Subcutaneous abdominal adipose tissue (tissue), 5 donors: ENCODE results near the gene PTBP1.
"Not testable (repeated sequence)": the region's sequence is repeated elsewhere in the genome, so short reads cannot be mapped to it uniquely, and the experiment has no call there.

Source experiments
- H3K27ac ChIP-seq: one replicate; pipeline ENCODE4 v1.7.0; 2013; ENCODE audit warnings: low read depth, mild to moderate bottlenecking, inconsistent platforms, low read length, moderate library complexity
- H3K27me3 ChIP-seq, 5 donors: one replicate each; pipeline ENCODE4 v1.7.0; 2013; ENCODE audit warnings: low read length in 5 of 5, inconsistent platforms in 1 of 5; ENCODE audit not compliant: control insufficient read depth in 5 of 5, insufficient read depth in 4 of 5
- H3K36me3 ChIP-seq, 5 donors: one replicate each; pipeline ENCODE4 v1.7.0; 2013; ENCODE audit warnings: low read length in 5 of 5; ENCODE audit not compliant: control insufficient read depth in 5 of 5, insufficient read depth in 5 of 5
- H3K4me1 ChIP-seq, 5 donors: one replicate each; pipeline ENCODE4 v1.7.0; 2013; ENCODE audit warnings: low read length in 5 of 5, mild to moderate bottlenecking in 3 of 5, moderate library complexity in 1 of 5; ENCODE audit not compliant: control insufficient read depth in 5 of 5, insufficient read depth in 5 of 5
- H3K4me3 ChIP-seq, 5 donors: one replicate each; pipeline ENCODE4 v1.7.0; 2013; ENCODE audit warnings: low read length in 5 of 5, low read depth in 1 of 5
- H3K9ac ChIP-seq, 5 donors: one replicate each; pipeline ENCODE4 v1.7.0; 2013; ENCODE audit warnings: low read length in 5 of 5, mild to moderate bottlenecking in 4 of 5, moderate library complexity in 3 of 5
- H3K9me3 ChIP-seq, 5 donors: one replicate each; pipeline ENCODE4 v1.7.0; 2013; ENCODE audit warnings: low read length in 5 of 5; ENCODE audit not compliant: control insufficient read depth in 5 of 5
- donor health status: healthy.
- donor health status: healthy.
- donor health status: healthy.
- donor health status: healthy.
- donor health status: healthy.

PTBP1 gene

GRCh38 chr19:814152-815078 is 17.2 kb downstream of the PTBP1 start:
- H3K36me3 ChIP-seq = peaks cover 0 to 41% (median 30%) of the 10 kb centered on the region in 5 donors

GRCh38 chr19:815079-815774 is 18.0 kb downstream of the PTBP1 start:
- no peak overlapping the region for H3K27ac ChIP-seq
- no peaks in the 10 kb centered on the region for H3K9me3 ChIP-seq
- no peak overlapping the region for H3K9ac ChIP-seq
- no peaks in the 10 kb centered on the region for H3K4me1 ChIP-seq
- H3K27me3 ChIP-seq = no peaks in the 10 kb centered on the region
- H3K4me3 ChIP-seq = no peak overlapping the region
- peaks cover 0 to 33% (median 22%) of the 10 kb centered on the region in 5 donors for H3K36me3 ChIP-seq

More at GRCh38 chr19:814152-815078, 17.2 kb downstream of the PTBP1 start:
- no peaks in the 10 kb centered on the region for H3K4me1 ChIP-seq
- H3K4me3 ChIP-seq = no peak overlapping the region
- no peaks in the 10 kb centered on the region for H3K9me3 ChIP-seq
- H3K27me3 ChIP-seq = no peaks in the 10 kb centered on the region
- no peak overlapping the region for H3K9ac ChIP-seq
- H3K27ac ChIP-seq = no peak overlapping the region

- H3K4me1 ChIP-seq = no peaks in the 10 kb centered on the region
- peaks cover 0 to 26% (median 15%) of the 10 kb centered on the region in 5 donors for H3K36me3 ChIP-seq
- H3K9me3 ChIP-seq = no peaks in the 10 kb centered on the region
- no peak overlapping the region for H3K4me3 ChIP-seq
- H3K27me3 ChIP-seq = no peaks in the 10 kb centered on the region
- no peak overlapping the region for H3K27ac ChIP-seq
- H3K9ac ChIP-seq = no peak overlapping the region
Observed at GRCh38 chr19:815775-816499, 18.7 kb downstream of the PTBP1 start.

- no peak overlapping the region for H3K27ac ChIP-seq
- H3K27me3 ChIP-seq = no peaks in the 10 kb centered on the region
- H3K4me3 ChIP-seq = no peak overlapping the region
- peaks cover 0 to 20% (median 10%) of the 10 kb centered on the region in 5 donors for H3K36me3 ChIP-seq
- no peak overlapping the region for H3K9ac ChIP-seq
- peaks cover 0 to 3% (median 0%) of the 10 kb centered on the region in 5 donors for H3K4me1 ChIP-seq
- no peaks in the 10 kb centered on the region for H3K9me3 ChIP-seq
Observed at GRCh38 chr19:816500-816857, 19.2 kb downstream of the PTBP1 start.

GRCh38 chr19:820212-820611 is 23.0 kb downstream of the PTBP1 start:
- not testable (repeated sequence) for H3K27ac ChIP-seq, H3K4me3 ChIP-seq, H3K9me3 ChIP-seq, H3K27me3 ChIP-seq, H3K36me3 ChIP-seq, H3K9ac ChIP-seq
- peaks cover 0 to 10% (median 6%) of the 10 kb centered on the region in 5 donors for H3K4me1 ChIP-seq

GRCh38 chr19:821231-821824 is 24.1 kb downstream of the PTBP1 start:
- Histone ChIP-seq H3K27ac (no peak overlapping the region), H3K4me1 (peaks cover 0 to 10% (median 6%) of the 10 kb centered on the region in 5 donors), H3K9me3 (no peaks in the 10 kb centered on the region), H3K4me3 (peak overlapping the region in 1 of 5 donors; percentile 37), H3K9ac (no peak overlapping the region), H3K27me3 (peaks cover 0 to 10% (median 5%) of the 10 kb centered on the region in 5 donors), H3K36me3 (no peaks in the 10 kb centered on the region)

GRCh38 chr19:821825-822503 is 24.7 kb downstream of the PTBP1 start, which contains the start of gene PLPPR3:
PLPPR3 (minus strand) TSS chr19:821955; CDS start chr19:821559, 396 bp downstream.
- no peaks in the 10 kb centered on the region for H3K9me3 ChIP-seq
- no peaks in the 10 kb centered on the region for H3K36me3 ChIP-seq
- no peak within 1 kb of the TSS for H3K27ac ChIP-seq
- peaks cover 0 to 10% (median 5%) of the 10 kb centered on the region in 5 donors for H3K27me3 ChIP-seq
- peaks cover 0 to 10% (median 6%) of the 10 kb centered on the region in 5 donors for H3K4me1 ChIP-seq
- peak within 1 kb of the TSS in 1 of 5 donors; percentile 37 for H3K4me3 ChIP-seq
- H3K9ac ChIP-seq = no peak within 1 kb of the TSS

- H3K4me3 ChIP-seq = no peak overlapping the region
- no peak overlapping the region for H3K9ac ChIP-seq
- peaks cover 0 to 13% (median 6%) of the 10 kb centered on the region in 5 donors for H3K4me1 ChIP-seq
- peaks cover 8 to 16% (median 11%) of the 10 kb centered on the region in 5 donors for H3K27me3 ChIP-seq
- H3K36me3 ChIP-seq = no peaks in the 10 kb centered on the region
- no peaks in the 10 kb centered on the region for H3K9me3 ChIP-seq
- no peak overlapping the region for H3K27ac ChIP-seq
Observed at GRCh38 chr19:823565-824121, 26.4 kb downstream of the PTBP1 start.

- H3K9me3 ChIP-seq = no peaks in the 10 kb centered on the region
- H3K27ac ChIP-seq = no peak overlapping the region
- no peak overlapping the region for H3K4me3 ChIP-seq
- peaks cover 8 to 23% (median 18%) of the 10 kb centered on the region in 5 donors for H3K27me3 ChIP-seq
- no peaks in the 10 kb centered on the region for H3K36me3 ChIP-seq
- peaks cover 0 to 13% (median 6%) of the 10 kb centered on the region in 5 donors for H3K4me1 ChIP-seq
- no peak overlapping the region for H3K9ac ChIP-seq
Observed at GRCh38 chr19:824885-825284, 27.6 kb downstream of the PTBP1 start.
